DND-41 (cell line): ENCODE measurements around the gene ASIC4.

Source experiments
- ATAC-seq: fragments of 200-7000 bp; cut with Tn5 transposase; 3 replicates; pipeline ENCODE4 v1.9.1; 2021; ENCODE audit warnings: low read depth; ENCODE audit not compliant: insufficient read depth
- DNase-seq: peaks from one replicate; pipeline ENCODE4 v3.0.0-alpha.2; 2020
- H2AFZ ChIP-seq: 2 replicates; pipeline ENCODE4 v1.6.0; 2012; ENCODE audit warnings: low read depth, low read length
- H3K27ac ChIP-seq: 2 replicates; pipeline ENCODE4 v1.5.1; 2012; ENCODE audit warnings: low read length, inconsistent platforms
- H3K27me3 ChIP-seq: fragments of 200-600 bp; sonication (generic); 2 replicates; pipeline ENCODE4 v1.6.0; 2012; ENCODE audit warnings: low read length, mild to moderate bottlenecking, inconsistent platforms; ENCODE audit not compliant: insufficient read depth, poor library complexity
- H3K36me3 ChIP-seq: 2 replicates; pipeline ENCODE4 v1.5.1; 2012; ENCODE audit warnings: low read length, inconsistent platforms; ENCODE audit not compliant: insufficient read depth
- H3K4me1 ChIP-seq: 2 replicates; pipeline ENCODE4 v1.5.1; 2012; ENCODE audit warnings: mild to moderate bottlenecking, low read length; ENCODE audit not compliant: insufficient read depth
- H3K4me2 ChIP-seq: 2 replicates; pipeline ENCODE4 v1.6.0; 2012; ENCODE audit warnings: mild to moderate bottlenecking, moderate library complexity, low read length, inconsistent platforms; ENCODE audit not compliant: insufficient read depth
- H3K4me3 ChIP-seq, 2 experiments: fragments of 200-600 bp in 1 of 2; shearing (Covaris generic) in 1 of 2; 2 replicates each; pipeline ENCODE4 v1.5.1; 2012 to 2016; ENCODE audit warnings: inconsistent platforms in 2 of 2, low read length in 2 of 2, mild to moderate bottlenecking in 2 of 2, low read depth in 1 of 2, moderate library complexity in 1 of 2
- H3K79me2 ChIP-seq: 2 replicates; pipeline ENCODE4 v1.6.0; 2012; ENCODE audit warnings: low read length, inconsistent platforms; ENCODE audit not compliant: insufficient read depth
- H3K9ac ChIP-seq: 2 replicates; pipeline ENCODE4 v1.6.0; 2012; ENCODE audit warnings: low read depth, mild to moderate bottlenecking, inconsistent platforms, low read length, moderate library complexity
- H3K9me3 ChIP-seq: 2 replicates; pipeline ENCODE4 v1.5.1; 2012; ENCODE audit warnings: low read length, moderate library complexity, mild to moderate bottlenecking, inconsistent platforms; ENCODE audit not compliant: insufficient read depth, severe bottlenecking
- H4K20me1 ChIP-seq: 2 replicates; pipeline ENCODE4 v1.6.0; 2012; ENCODE audit warnings: low read length; ENCODE audit not compliant: insufficient read depth
- EZH2 ChIP-seq: IDR thresholded peaks from 3 replicates; pipeline ENCODE4 v1.6.1; 2012; ENCODE audit warnings: borderline replicate concordance, low read depth, mild to moderate bottlenecking, moderate library complexity, low read length, inconsistent platforms; ENCODE audit not compliant: severe bottlenecking
- TF ChIP-seq, protein P1 (sequence below): IDR thresholded peaks from 2 replicates; pipeline ENCODE4 v1.5.1; 2012; ENCODE audit warnings: borderline replicate concordance, low read length, moderate library complexity, mild to moderate bottlenecking; ENCODE audit not compliant: poor library complexity, severe bottlenecking; ENCODE audit errors: extremely low read depth

The ASIC4 gene

DNA sequence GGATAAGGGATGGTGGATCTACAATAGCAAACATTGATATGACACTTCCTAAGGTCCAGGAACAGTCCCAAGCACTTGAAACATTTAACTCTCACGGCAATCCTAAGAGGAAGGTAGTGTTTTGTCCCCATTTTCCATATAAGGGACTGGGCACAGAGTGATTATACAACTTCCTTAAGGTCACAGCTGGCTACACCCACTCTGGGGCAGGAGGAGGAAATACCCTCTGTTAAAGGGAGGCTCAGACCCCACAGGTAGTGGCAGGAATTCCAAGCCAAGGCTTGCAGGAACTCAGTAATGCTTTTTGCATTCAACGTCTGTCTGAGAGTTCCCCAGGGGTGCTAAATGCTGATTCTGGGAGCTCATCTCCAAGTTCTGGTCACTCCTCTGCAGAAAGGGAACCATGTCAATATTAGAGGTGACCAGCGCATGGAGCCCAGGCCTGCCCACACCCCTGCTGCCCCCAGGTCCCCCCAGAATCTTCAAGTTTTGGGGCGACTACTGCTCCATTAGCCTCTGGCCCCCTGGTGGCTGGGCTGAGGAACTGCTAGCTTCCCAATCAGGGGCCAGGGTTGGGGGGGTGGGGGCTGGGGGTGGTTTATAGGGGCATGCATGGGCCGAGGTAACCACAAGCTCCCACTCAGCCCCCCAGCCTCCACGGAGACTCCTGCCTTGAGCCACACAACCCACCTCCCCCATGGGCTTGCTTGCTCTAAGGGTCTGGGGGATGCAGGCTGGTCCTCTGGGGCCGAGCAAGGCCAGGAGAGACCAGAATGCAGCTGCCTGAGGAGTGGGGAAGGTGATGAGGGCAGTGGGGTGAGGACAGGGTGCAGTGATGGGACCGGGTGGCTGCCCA is 46.0 kb downstream of the ASIC4 start:
- TF ChIP-seq, protein P1, sequence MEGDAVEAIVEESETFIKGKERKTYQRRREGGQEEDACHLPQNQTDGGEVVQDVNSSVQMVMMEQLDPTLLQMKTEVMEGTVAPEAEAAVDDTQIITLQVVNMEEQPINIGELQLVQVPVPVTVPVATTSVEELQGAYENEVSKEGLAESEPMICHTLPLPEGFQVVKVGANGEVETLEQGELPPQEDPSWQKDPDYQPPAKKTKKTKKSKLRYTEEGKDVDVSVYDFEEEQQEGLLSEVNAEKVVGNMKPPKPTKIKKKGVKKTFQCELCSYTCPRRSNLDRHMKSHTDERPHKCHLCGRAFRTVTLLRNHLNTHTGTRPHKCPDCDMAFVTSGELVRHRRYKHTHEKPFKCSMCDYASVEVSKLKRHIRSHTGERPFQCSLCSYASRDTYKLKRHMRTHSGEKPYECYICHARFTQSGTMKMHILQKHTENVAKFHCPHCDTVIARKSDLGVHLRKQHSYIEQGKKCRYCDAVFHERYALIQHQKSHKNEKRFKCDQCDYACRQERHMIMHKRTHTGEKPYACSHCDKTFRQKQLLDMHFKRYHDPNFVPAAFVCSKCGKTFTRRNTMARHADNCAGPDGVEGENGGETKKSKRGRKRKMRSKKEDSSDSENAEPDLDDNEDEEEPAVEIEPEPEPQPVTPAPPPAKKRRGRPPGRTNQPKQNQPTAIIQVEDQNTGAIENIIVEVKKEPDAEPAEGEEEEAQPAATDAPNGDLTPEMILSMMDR = peak; percentile 63
- TF ChIP-seq EZH2 = no peak
- Histone ChIP-seq H3K4me2 (no peak overlapping the region), H3K36me3 (no peaks in the 10 kb centered on the region), H3K4me1 (no peaks in the 10 kb centered on the region), H3K9ac (no peak overlapping the region), H3K4me3 (no peak overlapping the region), H3K27ac (no peak overlapping the region), H3K9me3 (no peaks in the 10 kb centered on the region), H2AFZ (no peak overlapping the region), H4K20me1 (no peaks in the 10 kb centered on the region; the same call in 1 of the 2 replicates), H3K27me3 (no peaks in the 10 kb centered on the region), H3K79me2 (no peaks in the 10 kb centered on the region)
- ATAC-seq (peak; percentile 60), DNase-seq (no peak)

DNA sequence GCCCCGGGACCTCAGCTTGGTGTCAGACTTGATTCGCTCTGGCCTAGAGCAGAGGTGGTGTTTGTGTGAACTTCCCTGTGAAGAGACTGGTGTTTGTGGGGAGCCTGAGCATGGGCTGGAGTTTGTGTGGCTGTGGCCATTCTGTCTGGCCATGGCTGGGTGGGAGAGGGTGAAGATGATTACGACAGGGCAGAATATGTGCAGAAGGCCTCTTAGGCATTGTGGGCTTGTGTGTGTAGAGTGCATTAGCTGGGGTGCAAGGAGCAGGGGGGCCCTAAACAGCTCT is 46.6 kb downstream of the ASIC4 start:
- Histone ChIP-seq H2AFZ (no peak overlapping the region), H4K20me1 (no peaks in the 10 kb centered on the region; the same call in 1 of the 2 replicates), H3K9ac (no peak overlapping the region), H3K36me3 (no peaks in the 10 kb centered on the region), H3K4me3 (no peak overlapping the region), H3K79me2 (no peaks in the 10 kb centered on the region), H3K4me1 (no peaks in the 10 kb centered on the region), H3K9me3 (no peaks in the 10 kb centered on the region), H3K27me3 (no peaks in the 10 kb centered on the region), H3K27ac (no peak overlapping the region), H3K4me2 (no peak overlapping the region)
- no peak for TF ChIP-seq EZH2
- TF ChIP-seq, protein P1 = no peak
- DNase-seq (no peak), ATAC-seq (0 out of 3 replicates have a peak, but pooled peaks have one; percentile 13)

DNA sequence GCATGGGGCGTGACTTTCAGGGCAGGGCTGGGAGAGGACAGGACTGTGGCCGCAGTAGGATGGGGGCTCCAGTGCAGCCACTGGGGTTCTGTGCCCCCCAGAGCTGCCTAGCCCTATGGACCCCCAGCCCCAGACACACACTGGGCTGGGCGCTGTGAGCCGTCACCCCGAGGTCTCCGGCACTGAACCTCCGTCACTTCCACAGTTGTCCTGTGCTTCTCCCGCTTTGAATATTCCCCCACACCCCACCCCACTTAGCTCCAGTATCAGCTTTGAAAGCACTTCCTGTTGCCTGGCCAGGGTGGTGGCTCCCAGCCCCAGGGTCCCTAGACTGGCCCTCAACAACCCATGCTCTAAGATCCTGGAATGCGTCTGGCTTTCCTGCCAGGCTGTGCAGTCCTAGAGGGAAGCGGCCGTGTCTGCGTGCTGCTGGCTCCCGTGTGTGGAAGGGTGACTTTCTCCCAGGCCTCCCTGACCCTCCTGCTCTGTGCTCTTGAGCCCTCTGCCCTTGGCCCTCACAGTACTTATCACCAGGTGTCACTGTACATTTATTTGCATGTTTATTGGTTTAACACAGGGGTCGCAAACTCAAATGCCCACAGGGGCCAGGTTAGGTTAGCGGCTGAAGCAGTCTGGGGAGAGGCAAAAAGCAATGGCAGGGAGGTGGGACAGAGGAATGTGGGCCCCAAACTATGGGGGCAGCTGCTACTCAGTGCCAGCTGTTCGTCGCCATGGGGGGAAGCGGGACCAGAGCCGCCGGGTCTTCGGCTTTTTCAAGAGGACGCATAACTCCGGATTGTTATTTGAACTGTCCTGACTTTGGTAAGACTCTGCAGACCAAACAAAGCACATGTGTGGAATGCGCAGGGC is 47.1 kb downstream of the ASIC4 start:
- Histone ChIP-seq H4K20me1 (no peaks in the 10 kb centered on the region; the same call in 1 of the 2 replicates), H3K27me3 (no peaks in the 10 kb centered on the region), H3K4me1 (no peaks in the 10 kb centered on the region), H3K27ac (no peak overlapping the region), H3K4me2 (no peak overlapping the region), H3K79me2 (no peaks in the 10 kb centered on the region), H3K36me3 (no peaks in the 10 kb centered on the region), H3K9ac (no peak overlapping the region), H2AFZ (no peak overlapping the region), H3K9me3 (no peaks in the 10 kb centered on the region), H3K4me3 (no peak overlapping the region)
- DNase-seq (no peak), ATAC-seq (peak; percentile 21; the same call in 1 of the 3 replicates)
- TF ChIP-seq, protein P1 = no peak
- no peak for TF ChIP-seq EZH2
